PC-3 (cell line): Measurements from ENCODE around the gene CEP112. TPM values are rescaled to one million over a fixed set of nuclear protein-coding genes. Genes with fewer than 3 reads are reported as not detected.

Experiments used
- ATAC-seq: fragments of 200-7000 bp; cut with Tn5 transposase; 2 replicates; pipeline ENCODE4 v1.9.1; 2020; ENCODE audit warnings: mild to moderate bottlenecking, moderate library complexity
- BruUV-seq: library from RNA; stranded (reverse); fragments of 400-500 nt; replicated peaks from 2 replicates; lab custom pipeline; 2021; lab: Mats Ljungman, UMichigan
- CTCF ChIA-PET: fragments of 300-600 bp; sonication (Branson Sonifier 250); formaldehyde crosslinking; loops from one replicate; lab custom pipeline; 2022; ENCODE audit warnings: antibody characterized with exemption; lab: Charles Lee
- POLR2A ChIA-PET: fragments of 300-600 bp; sonication (Branson Sonifier 250); formaldehyde crosslinking; loops from one replicate; lab custom pipeline; 2022; ENCODE audit warnings: antibody characterized with exemption; ENCODE audit not compliant: unreplicated experiment; lab: Charles Lee
- DNase-seq: peaks from one replicate; pipeline ENCODE4 v3.0.0-alpha.2; 2015
- H2AFZ ChIP-seq: fragments of 300-600 bp; sonication (generic); 2 replicates; pipeline ENCODE4 v1.6.0; 2016; ENCODE audit warnings: antibody characterized with exemption, low read length
- H3F3A ChIP-seq: fragments of 300-600 bp; sonication (generic); one replicate; pipeline ENCODE4 v1.6.0; 2017; ENCODE audit warnings: antibody characterized with exemption, low read length, control low read depth, mild to moderate bottlenecking; ENCODE audit not compliant: unreplicated experiment
- H3K27ac ChIP-seq: fragments of 300-600 bp; sonication (generic); 2 replicates; pipeline ENCODE4 v1.5.1; 2016; ENCODE audit warnings: mild to moderate bottlenecking, low read length
- H3K27me3 ChIP-seq: fragments of 300-600 bp; sonication (generic); 2 replicates; pipeline ENCODE4 v1.6.1; 2016; ENCODE audit warnings: low read length, mixed read lengths
- H3K36me3 ChIP-seq: fragments of 300-600 bp; sonication (generic); 2 replicates; pipeline ENCODE4 v1.6.1; 2016; ENCODE audit warnings: low read depth, mixed run types, low read length, mixed read lengths
- H3K4me1 ChIP-seq: fragments of 300-600 bp; sonication (generic); 2 replicates; pipeline ENCODE4 v1.5.1; 2016; ENCODE audit warnings: low read length; ENCODE audit not compliant: insufficient read depth
- H3K4me2 ChIP-seq: fragments of 300-600 bp; sonication (generic); 2 replicates; pipeline ENCODE4 v1.6.0; 2016; ENCODE audit warnings: low read length
- H3K4me3 ChIP-seq: fragments of 300-600 bp; sonication (generic); 2 replicates; pipeline ENCODE4 v1.5.1; 2016; ENCODE audit warnings: mild to moderate bottlenecking, low read length, mixed read lengths
- H3K79me2 ChIP-seq: fragments of 300-600 bp; sonication (generic); 2 replicates; pipeline ENCODE4 v1.6.1; 2017; ENCODE audit warnings: low read length, mixed read lengths
- H3K9ac ChIP-seq: fragments of 300-600 bp; sonication (generic); 2 replicates; pipeline ENCODE4 v1.6.0; 2016; ENCODE audit warnings: mild to moderate bottlenecking, low read length
- H3K9me2 ChIP-seq: fragments of 300-600 bp; sonication (generic); replicated peaks from 2 replicates; pipeline ENCODE4 v1.6.1; 2016; ENCODE audit warnings: mixed run types, low read length, mixed read lengths
- H3K9me3 ChIP-seq: fragments of 300-600 bp; sonication (generic); 2 replicates; pipeline ENCODE4 v1.6.1; 2016; ENCODE audit warnings: low read length, mixed read lengths
- H4K20me1 ChIP-seq: fragments of 300-600 bp; sonication (generic); 2 replicates; pipeline ENCODE4 v1.6.1; 2016; ENCODE audit warnings: low read length, mixed read lengths
- EZH2 ChIP-seq: fragments of 300-600 bp; sonication (generic); IDR thresholded peaks from one replicate; pipeline ENCODE4 v1.6.1; 2017; ENCODE audit warnings: antibody characterized with exemption, mild to moderate bottlenecking, low read length; ENCODE audit not compliant: unreplicated experiment
- EZH2phosphoT487 ChIP-seq: fragments of 300-600 bp; sonication (generic); IDR thresholded peaks from 2 replicates; pipeline ENCODE4 v1.6.1; 2018; ENCODE audit warnings: mild to moderate bottlenecking, antibody characterized with exemption, low read length, borderline replicate concordance
- intact Hi-C: fragments of 100-400 bp; cut with micrococcal nuclease; formaldehyde crosslinking; loops from 2 replicates; pipeline ENCODE4 v1.9.0; 2023
- total RNA-seq: library from RNA; depleted of rRNA; stranded (reverse); fragments of >200 nt; gene quantifications from 2 replicates; pipeline ENCODE4 v1.2.3, GENCODE V29; 2014
- TF ChIP-seq, protein P1 (sequence below): fragments of 300-600 bp; sonication (generic); conservative IDR thresholded peaks from 2 replicates; pipeline ENCODE4 v1.5.1; 2017; ENCODE audit warnings: antibody characterized with exemption, low read depth, mild to moderate bottlenecking, low read length

CEP112 gene
- total RNA-seq, 1 experiment from 2014 or later = 6.5 TPM

DNA sequence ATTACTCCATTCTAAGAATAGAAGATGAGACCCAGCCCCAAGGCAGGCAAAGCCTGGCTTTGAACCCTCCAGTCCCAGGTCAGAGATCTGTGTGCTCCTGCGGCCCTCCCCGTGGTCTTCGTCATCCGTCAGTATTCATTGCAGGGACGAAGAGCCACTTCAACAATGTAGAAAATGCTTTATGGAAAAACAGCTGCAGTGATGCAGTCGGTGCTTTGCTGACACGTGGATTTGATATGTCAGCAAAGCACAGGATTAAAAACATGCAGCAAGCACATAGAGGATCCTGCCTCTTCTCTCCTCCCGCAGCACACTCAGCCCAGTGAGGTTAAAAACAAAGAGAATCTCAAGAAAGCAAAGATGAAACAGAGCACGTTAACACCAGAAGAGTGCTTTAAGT, 513.4 kb downstream of the CEP112 start:
- Histone ChIP-seq H3K27ac (no peak overlapping the region), H3K9me3 (no peaks in the 10 kb centered on the region), H3K4me3 (no peak overlapping the region), H3K36me3 (no peaks in the 10 kb centered on the region), H3K4me1 (peaks cover 16% of the 10 kb centered on the region; the same call in 1 of the 2 replicates), H3K9me2 (no peaks in the 10 kb centered on the region), H3K9ac (no peak overlapping the region), H2AFZ (no peak overlapping the region), H4K20me1 (no peaks in the 10 kb centered on the region), H3K27me3 (no peaks in the 10 kb centered on the region), H3K4me2 (no peak overlapping the region), H3K79me2 (no peaks in the 10 kb centered on the region), H3F3A (no peaks in the 10 kb centered on the region)
- CTCF ChIA-PET = no interaction called here
- POLR2A ChIA-PET = interaction anchor here (0.6 kb wide), 1 partner anchor 1596 kb away, joined by 7 read pairs; no protein-coding TSS in a partner anchor
- no peak for TF ChIP-seq EZH2
- TF ChIP-seq, protein P1, sequence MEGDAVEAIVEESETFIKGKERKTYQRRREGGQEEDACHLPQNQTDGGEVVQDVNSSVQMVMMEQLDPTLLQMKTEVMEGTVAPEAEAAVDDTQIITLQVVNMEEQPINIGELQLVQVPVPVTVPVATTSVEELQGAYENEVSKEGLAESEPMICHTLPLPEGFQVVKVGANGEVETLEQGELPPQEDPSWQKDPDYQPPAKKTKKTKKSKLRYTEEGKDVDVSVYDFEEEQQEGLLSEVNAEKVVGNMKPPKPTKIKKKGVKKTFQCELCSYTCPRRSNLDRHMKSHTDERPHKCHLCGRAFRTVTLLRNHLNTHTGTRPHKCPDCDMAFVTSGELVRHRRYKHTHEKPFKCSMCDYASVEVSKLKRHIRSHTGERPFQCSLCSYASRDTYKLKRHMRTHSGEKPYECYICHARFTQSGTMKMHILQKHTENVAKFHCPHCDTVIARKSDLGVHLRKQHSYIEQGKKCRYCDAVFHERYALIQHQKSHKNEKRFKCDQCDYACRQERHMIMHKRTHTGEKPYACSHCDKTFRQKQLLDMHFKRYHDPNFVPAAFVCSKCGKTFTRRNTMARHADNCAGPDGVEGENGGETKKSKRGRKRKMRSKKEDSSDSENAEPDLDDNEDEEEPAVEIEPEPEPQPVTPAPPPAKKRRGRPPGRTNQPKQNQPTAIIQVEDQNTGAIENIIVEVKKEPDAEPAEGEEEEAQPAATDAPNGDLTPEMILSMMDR = no peak
- TF ChIP-seq EZH2phosphoT487 = no peak
- ATAC-seq (no peak), DNase-seq (no peak)
- BruUV-seq = no TSS peak
- intact Hi-C loops = no loop called here

DNA sequence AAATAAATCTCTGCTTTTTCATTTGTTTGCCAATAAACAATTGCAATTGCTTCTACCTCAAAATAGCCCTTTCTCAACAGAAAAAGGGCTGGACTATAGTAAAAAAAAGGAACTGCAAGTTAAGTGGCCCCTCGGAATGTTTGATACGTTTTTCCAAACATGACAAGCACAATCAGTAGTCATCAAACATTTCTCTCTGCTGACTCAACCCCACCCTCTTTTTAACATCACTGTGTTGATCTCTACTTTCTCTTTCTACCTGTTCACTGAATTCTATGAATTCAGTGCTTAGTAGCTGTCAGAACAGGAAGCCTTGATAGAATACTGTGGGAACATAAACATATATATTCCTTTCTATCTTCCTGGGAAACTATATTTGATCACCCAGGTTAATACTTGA, 514.0 kb downstream of the CEP112 start:
- H3K9me2 ChIP-seq = no peaks in the 10 kb centered on the region
- no peaks in the 10 kb centered on the region for H3K79me2 ChIP-seq
- no peak overlapping the region for H3K4me3 ChIP-seq
- H3F3A ChIP-seq = no peaks in the 10 kb centered on the region
- H3K9me3 ChIP-seq = no peaks in the 10 kb centered on the region
- intact Hi-C loops = no loop called here
- no peak overlapping the region for H2AFZ ChIP-seq
- no peak overlapping the region for H3K27ac ChIP-seq
- peaks cover 16% of the 10 kb centered on the region; the same call in 1 of the 2 replicates for H3K4me1 ChIP-seq
- H3K36me3 ChIP-seq = no peaks in the 10 kb centered on the region
- no peak for TF ChIP-seq EZH2phosphoT487
- TF ChIP-seq, protein P1 = no peak
- TF ChIP-seq EZH2 = no peak
- peak; percentile 60 for ATAC-seq
- peak overlapping the region; percentile 10; the same call in 1 of the 2 replicates for H3K4me2 ChIP-seq
- DNase-seq = peak; percentile 74
- CTCF ChIA-PET = no interaction called here
- H4K20me1 ChIP-seq = no peaks in the 10 kb centered on the region
- BruUV-seq = no TSS peak
- H3K9ac ChIP-seq = no peak overlapping the region
- H3K27me3 ChIP-seq = no peaks in the 10 kb centered on the region
- POLR2A ChIA-PET = no interaction called here

DNA sequence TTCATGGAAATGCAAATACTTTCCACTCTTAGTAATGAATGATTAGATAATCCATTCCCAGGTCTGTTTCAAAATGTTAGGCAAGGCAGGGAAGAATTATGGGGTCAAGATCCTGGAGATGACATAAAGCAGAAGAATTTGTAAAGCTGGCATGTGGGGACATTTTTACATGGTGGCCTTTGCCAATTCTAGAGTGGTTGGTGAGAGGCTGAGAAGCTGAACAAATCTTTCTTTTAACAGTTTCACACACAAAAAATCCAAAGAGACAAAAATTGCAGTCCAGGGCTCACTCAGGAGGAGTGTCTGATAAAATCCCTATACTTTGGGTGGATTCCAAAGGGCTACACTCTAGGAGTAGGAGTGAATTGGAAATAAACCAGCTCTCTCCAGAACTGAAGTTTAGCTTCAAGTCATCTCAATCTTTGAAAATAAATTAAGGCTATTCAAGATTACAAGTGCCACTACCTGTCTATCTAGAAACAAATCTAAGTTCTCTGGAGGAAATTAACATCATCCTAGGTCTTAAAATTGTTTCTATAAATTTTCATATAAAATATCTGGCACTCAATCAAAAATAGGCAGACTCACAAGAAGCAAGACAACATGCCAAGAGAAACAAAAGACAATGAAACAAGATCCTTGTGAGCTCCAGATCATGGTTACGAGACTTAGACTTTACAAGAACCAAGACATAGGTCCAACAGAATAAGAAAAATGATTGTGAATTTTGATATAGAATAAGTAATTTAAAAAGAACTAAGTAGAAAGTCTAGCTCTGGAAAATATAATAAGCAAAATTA, 517.5 kb downstream of the CEP112 start:
- ATAC-seq = peak; percentile 74
- intact Hi-C loops = no loop called here
- no peak overlapping the region for H3K27ac ChIP-seq
- no peaks in the 10 kb centered on the region for H4K20me1 ChIP-seq
- no peaks in the 10 kb centered on the region for H3F3A ChIP-seq
- H3K36me3 ChIP-seq = no peaks in the 10 kb centered on the region
- no peaks in the 10 kb centered on the region for H3K9me2 ChIP-seq
- H3K4me2 ChIP-seq = no peak overlapping the region
- no peak overlapping the region for H3K9ac ChIP-seq
- no TSS peak for BruUV-seq
- no peak overlapping the region for H2AFZ ChIP-seq
- no peaks in the 10 kb centered on the region for H3K27me3 ChIP-seq
- no peaks in the 10 kb centered on the region for H3K9me3 ChIP-seq
- CTCF ChIA-PET = interaction anchor here (0.6 kb wide), 1 partner anchor 1948 kb away, joined by 5 read pairs; no protein-coding TSS in a partner anchor
- POLR2A ChIA-PET = interaction anchor here (0.6 to 0.7 kb wide), 2 partner anchors 70 to 618 kb away, joined by 3 read pairs; partner anchors contain the start of gene GNA13
- no peak for TF ChIP-seq EZH2
- TF ChIP-seq EZH2phosphoT487 = no peak
- TF ChIP-seq, protein P1 = no peak
- H3K4me3 ChIP-seq = no peak overlapping the region
- no peaks in the 10 kb centered on the region for H3K79me2 ChIP-seq
- H3K4me1 ChIP-seq = peaks cover 16% of the 10 kb centered on the region; the same call in 1 of the 2 replicates
- peak; percentile 49 for DNase-seq
